NB4 (cell line): ENCODE measurements around the gene TIFAB.

ENCODE experiments used
- CTCF ChIP-seq: IDR thresholded peaks from one replicate; pipeline ENCODE4 v1.5.1; 2012; ENCODE audit warnings: low read depth, low read length
- MAX ChIP-seq: IDR thresholded peaks from 2 replicates; pipeline ENCODE4 v1.6.1; 2011; ENCODE audit warnings: low read depth, low read length
- MYC ChIP-seq: IDR thresholded peaks from 2 replicates; pipeline ENCODE4 v1.6.1; 2011; ENCODE audit warnings: low read depth, low read length

- TF ChIP-seq CTCF: peak; percentile 2
- TF ChIP-seq MYC: no peak
- TF ChIP-seq MAX: no peak
Measured at GRCh38 chr5:135448791-135449507, 3.2 kb downstream of the TIFAB start.
